ENCODE measurements around the gene FGF23.

GRCh38 chr12:4323396-4323795, 56.1 kb downstream of the FGF23 start:
- no peak for TF ChIP-seq CTCF (IDR thresholded peaks at IDR 0.05; ENCODE audit: borderline replicate concordance, extremely low read depth, low read length, poor library complexity, severe bottlenecking)
- no peak for TF ChIP-seq EZH2 (IDR thresholded peaks at IDR 0.05; ENCODE audit: borderline replicate concordance, low read depth, low read length, severe bottlenecking)
